Suprapubic skin (tissue), 4 donors: ENCODE measurements around the gene SOX6.

ENCODE experiments used
- CTCF ChIP-seq, 2 donors: fragments of 200-600 bp in 1 of 2; fragments of 450-650 bp in 1 of 2; sonication (generic) in 1 of 2; IDR thresholded peaks; one replicate each; pipeline ENCODE4 v1.5.1; 2016 to 2019; ENCODE audit warnings: antibody characterized with exemption in 2 of 2, mild to moderate bottlenecking in 1 of 2, moderate library complexity in 1 of 2
- POLR2A ChIP-seq, 2 donors: fragments of 450-650 bp; IDR thresholded peaks; one replicate each; pipeline ENCODE4 v1.6.1; 2017; ENCODE audit warnings: antibody characterized with exemption in 2 of 2, mild to moderate bottlenecking in 2 of 2, moderate library complexity in 2 of 2
- POLR2AphosphoS5 ChIP-seq, 3 donors: sonication (generic); formaldehyde crosslinking; IDR thresholded peaks; one replicate each; pipeline ENCODE4 v1.6.1; 2017; ENCODE audit warnings: antibody characterized with exemption in 3 of 3

- TF ChIP-seq CTCF (IDR thresholded peaks at IDR 0.05) (no peak), POLR2AphosphoS5 (IDR thresholded peaks at IDR 0.05) (no peak), POLR2A (IDR thresholded peaks at IDR 0.05) (no peak)
Measured at GRCh38 chr11:16393340-16393739, 37.0 kb upstream of the SOX6 start.
